HTR-8/SVneo (cell line): ENCODE measurements around the gene SLC25A3.
"Not testable (repeated sequence)": the region's sequence is repeated elsewhere in the genome, so short reads cannot be mapped to it uniquely, and the experiment has no call there.

Experiments
- DNase-seq: peaks from one replicate; pipeline ENCODE4 v3.0.0; 2011; ENCODE audit warnings: low spot score, mixed read lengths; ENCODE audit not compliant: insufficient read length
- FAIRE-seq: peaks from 2 replicates; lab custom pipeline; 2011; peaks lifted over from hg19 to GRCh38; lab: Jason Lieb, UNC

Gene SLC25A3

DNA sequence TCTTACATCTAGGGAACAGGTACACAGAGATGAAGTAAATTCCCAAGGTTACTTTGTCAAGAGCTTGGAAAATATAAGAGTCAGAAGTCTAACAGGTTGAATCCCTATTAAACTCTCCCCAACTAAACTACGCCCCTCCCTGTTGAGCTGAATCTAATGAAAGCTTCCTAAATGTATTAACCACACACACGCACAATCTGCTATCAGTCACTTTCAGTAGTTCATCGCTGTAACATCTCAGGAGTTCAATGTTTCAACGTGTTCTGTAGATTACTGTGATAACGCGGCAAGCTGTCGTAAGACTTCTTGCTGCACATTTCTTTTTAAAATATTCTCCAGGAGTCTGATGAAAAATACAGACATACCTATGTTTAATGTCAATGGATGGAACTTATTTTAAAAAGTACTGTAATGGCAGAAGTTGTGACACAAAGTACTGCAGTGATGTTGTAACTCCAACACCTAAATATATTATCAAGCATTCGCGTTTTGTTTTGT lies 612 bp upstream of the SLC25A3 start:
- DNase-seq (no peak), FAIRE-seq (no peak)

DNA sequence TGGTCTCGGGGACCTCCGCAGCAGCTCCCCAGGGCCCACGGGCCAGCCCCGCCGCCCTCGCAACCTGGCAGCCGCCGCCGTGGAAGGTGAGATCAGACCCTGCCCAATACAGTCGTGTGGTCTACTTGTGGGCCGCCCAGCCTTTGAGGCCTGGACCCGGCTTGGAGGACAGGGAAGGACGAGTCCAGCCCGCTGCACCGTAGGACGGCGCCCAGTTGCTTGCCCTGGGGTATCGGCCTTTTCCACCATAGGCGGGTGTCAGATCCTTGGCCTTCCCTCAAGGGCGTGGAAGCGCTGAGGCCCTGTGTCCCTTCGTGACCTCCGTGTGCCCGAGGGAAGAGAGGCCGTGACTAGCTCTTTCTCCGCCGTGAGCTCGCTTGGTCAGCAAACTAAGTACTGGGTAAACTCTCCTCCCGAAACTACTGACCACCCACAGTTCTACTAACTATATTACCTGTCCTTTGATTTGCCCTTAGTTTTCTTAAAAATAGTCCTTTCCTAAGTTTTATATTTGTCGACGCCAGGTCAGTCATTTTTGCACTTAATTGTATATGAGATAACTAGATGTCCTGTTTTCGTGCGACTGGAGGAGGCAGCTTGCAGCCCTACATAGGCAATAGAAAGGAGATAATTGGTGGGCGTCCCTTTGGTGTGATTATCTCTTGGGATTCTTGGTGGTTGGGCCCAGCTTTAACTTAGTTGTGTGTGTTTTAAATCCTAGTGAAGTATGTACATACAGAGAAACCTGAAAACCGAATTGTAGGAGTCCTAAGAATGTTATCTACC lies 757 bp downstream of the SLC25A3 start:
- DNase-seq, result no peak
- FAIRE-seq, result no peak

DNA sequence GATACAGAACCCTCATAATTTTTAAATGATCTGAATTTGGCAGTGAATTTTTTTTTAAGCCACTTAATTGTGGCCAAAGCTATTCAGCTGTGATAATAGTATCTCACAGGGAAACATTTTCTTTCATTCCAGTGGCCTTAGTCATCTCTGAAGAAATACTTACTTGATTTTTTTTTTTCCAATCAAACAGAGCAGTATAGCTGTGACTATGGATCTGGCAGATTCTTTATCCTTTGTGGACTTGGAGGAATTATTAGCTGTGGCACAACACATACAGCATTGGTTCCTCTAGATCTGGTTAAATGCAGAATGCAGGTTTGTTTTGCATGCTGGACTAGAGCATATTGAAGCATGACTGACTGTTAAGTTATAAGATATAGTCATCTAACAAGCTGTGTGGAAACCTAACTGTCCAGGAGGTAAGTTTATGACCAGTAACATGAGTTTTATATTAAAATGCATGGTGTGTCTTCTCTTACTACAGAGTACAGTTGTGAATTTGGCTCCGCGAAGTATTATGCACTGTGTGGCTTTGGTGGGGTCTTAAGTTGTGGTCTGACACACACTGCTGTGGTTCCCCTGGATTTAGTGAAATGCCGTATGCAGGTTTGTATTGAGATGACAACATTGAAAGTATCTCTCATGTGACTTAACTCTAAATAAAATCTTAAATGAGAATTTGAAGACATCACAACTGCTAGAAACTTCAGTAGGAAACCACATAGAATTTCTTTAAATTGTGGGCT lies 1.9 kb downstream of the SLC25A3 start:
- no peak for FAIRE-seq
- no peak for DNase-seq

DNA sequence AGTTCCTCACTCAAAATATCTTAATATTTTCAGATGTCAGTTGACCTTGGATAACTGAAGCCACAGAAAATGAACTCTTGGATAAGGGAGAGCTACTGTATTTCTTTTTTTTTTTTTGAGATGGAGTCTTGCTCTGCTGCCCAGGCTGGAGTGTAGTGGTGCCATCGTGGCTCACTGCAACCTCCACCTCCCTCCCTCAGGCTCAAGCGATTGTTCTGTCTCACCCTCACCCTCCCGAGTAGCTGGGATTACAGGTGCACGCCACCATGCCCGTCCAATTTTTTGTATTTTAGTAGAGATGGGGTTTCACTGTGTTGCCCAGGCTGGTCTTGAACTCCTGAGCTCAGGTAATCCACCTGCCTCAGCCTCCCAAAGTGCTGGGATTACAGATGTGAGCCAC lies 3.8 kb downstream of the SLC25A3 start:
- not testable (repeated sequence) for FAIRE-seq, DNase-seq

DNA sequence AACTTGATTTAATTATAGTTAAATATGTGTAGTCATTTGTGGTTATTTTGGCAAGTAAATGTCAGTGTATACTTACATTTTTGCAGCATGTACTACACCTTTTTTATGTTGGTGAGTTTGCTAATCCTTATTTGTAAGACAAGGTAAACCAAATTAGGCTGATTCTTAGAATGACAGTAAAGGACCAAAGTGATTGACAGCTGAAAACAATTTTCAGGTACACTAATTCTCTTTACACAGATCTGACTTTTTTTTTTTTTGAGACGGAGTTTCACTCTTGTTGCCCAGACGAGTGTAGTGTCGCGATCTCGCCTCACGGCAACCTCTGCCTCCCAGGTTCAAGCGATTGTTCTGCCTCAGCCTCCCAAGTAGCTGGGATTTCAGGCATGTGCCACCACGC lies 8.4 kb downstream of the SLC25A3 start:
- FAIRE-seq (no peak), DNase-seq (no peak)

DNA sequence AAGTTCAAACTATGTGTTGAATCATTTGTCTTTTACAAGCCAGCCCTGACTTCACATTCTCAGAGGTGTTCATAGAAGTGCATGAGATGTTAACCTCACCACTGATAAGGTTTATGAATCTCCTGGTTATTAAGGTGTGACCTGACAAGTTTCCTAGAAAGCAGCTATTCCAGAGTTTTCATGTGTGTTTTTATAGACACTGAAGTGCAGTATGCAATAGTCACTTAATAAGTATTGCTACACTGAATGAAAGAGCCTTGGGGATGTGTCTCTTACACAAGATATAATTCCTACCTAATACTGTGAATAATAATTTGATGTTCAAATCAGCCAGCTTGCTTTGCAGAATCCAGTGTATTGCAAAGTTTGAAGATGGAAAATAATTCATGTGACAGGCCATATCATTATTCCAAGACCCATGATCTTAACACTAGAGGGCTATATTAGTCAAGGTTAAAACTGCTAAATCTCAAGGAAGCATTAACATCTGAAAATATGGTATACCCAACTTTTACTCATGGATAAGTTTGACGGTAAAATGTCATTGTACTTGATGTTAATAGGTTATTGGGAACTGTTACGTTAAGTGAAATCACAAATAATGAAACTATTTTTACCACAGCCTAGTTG lies 13.0 kb downstream of the SLC25A3 start:
- FAIRE-seq (no peak), DNase-seq (no peak)

DNA sequence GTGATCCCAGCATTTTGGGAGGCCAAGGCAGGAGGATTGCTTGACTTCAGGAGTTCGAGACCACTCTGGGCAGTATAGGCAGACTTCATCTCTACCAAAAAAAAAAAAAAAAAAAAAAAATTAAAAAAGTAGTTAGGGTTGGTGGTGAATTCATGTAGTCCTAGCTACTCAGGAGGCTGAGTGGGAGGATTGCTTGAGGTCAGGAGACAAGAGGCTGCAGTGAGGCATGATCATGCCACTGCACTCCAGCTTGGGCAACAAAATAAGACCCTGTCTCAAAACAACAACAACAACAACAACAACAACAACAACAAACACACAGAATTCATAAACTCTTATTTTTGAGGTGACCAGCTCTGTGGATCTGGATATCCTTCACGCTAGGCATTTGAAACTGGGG lies 17.1 kb downstream of the SLC25A3 start:
- no peak for DNase-seq
- FAIRE-seq, result no peak

DNA sequence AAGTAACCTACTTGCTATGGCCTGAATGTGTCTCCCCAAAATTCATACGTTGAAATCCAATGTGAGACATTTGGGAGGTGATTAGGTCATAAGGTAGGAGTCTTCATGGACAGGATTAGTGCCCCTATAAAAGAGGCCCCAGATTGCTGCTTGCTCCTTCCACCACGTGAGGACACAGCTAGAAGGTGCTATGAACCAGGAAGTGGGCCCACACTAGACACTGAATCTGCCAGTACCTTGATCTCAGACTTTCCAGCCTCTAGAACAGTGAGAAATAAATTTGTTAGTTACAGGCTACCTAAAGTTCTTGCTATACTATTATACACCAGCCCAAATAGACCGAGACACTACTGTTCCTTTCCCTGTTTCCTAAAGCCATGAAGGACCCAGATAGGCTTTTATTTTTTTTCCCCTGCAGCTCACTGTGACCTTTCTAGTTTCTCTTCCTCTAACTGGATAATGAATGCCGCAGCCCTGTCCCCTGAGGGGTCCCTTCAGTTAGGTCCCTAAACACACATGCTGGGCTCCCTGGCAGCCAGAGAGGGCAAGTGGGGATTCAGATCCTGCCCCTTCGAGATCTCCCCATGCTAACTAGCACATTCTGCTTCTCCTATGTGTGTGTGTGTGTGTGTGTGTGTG lies 19.3 kb downstream of the SLC25A3 start:
- FAIRE-seq, result no peak
- no peak for DNase-seq

DNA sequence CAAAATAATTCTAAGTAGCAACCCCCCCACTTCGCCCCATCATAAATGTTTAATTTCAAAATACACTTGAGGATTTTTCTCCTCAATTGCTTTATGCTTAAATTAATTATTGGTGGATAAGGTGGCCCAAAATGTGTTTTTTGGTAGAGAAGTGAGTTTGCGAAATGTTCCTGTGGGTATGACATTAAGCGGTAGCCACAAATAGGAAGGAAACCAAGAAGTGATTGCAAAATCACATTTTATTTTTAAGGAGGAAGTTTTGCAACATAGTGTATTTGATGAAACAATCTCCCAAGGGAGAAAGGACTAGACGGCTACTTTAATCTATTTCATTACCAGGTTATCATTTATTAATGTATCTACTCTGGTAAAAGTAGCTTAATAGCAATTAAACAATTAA lies 25.5 kb downstream of the SLC25A3 start:
- DNase-seq (no peak), FAIRE-seq (no peak)

DNA sequence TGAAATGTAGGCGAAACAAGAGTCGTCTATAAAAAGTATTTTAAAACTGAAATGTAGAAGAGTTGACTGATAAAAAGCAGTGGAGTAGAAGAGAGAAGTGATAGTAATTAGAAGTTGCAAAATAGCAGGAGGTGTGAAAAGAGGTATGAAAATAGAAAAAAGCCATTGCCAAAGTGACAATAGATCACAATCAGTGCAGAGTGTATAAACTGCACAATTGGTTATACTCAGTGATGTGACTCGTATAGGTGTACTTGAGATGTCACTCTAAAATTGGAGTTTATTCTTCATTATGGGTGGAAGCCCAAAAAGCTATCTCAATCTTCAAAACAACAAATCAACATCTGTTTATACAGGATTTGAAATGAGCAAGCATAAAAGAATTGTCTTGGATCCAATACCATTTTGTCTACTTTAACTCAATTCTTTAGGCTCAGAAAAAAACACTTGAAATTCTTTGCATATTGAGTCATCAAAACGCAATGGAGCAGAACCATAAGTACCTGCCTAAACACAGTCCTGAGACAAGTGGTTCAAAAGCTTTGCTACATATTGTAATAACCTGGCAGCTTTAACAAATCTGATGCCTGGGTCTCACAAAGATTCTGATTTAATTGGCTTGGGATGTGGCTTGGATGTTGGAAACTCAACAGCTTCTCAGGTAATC lies 42.3 kb downstream of the SLC25A3 start:
- FAIRE-seq (no peak), DNase-seq (peak; percentile 60)

DNA sequence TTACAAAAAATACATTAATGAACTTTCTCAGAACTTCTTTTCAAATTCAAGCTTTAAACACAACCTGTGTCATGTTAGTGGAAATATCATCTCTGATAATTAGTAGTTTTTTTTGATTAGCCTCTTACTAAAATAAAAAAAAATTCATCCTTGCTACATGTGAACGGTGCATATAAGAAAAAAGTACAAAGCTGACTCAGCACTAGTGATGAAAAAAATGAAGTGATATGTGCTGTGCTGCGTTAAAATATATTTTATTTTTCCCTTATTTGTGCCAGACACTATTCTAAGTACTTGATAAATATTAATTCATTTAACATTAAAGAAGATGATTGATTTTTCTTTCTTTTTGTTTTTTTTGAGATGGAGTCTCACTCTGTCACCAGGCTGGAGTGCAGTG lies 43.6 kb downstream of the SLC25A3 start:
- FAIRE-seq, result no peak

DNA sequence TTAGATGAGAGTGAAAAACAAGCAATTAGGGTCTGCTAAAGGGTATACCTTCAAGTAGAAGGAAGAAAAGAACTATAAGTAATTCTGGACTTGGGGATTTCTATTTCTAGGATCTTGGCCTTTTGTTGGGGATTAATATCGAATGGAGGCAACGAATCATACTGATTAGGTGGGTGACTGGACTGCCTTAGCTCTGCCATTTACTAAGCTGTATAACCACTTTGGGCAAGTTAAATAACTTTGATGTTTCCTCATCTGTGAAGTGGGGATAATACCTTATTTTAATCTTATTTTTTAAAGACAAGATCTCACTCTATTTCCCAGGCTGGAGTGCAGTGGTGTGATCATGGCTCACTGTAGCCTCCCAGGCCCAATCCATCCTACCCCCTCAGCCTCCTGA lies 44.5 kb downstream of the SLC25A3 start:
- FAIRE-seq (no peak), DNase-seq (no peak)

More for the DNA sequence above, 43.6 kb downstream of the SLC25A3 start:
- no peak for DNase-seq

DNA sequence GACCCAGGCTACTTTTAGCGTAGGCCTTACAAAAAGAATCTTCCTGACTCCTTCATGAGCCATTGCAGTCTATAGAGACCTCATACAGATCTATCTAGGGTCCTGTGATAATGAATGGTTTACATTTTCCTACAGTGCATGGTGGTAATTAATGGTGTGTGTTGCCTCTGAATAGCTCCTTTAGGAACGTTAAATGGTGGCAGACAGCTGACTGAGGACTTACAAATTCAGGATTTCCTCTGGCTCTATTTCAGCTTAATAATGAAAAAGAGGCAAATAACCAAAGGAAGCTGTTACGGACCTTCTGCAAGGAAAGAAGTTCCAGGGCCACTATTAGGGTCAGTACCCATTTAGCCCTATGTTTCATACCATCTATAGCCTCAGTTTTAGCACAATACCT lies 46.0 kb downstream of the SLC25A3 start:
- no peak for FAIRE-seq
- no peak for DNase-seq

DNA sequence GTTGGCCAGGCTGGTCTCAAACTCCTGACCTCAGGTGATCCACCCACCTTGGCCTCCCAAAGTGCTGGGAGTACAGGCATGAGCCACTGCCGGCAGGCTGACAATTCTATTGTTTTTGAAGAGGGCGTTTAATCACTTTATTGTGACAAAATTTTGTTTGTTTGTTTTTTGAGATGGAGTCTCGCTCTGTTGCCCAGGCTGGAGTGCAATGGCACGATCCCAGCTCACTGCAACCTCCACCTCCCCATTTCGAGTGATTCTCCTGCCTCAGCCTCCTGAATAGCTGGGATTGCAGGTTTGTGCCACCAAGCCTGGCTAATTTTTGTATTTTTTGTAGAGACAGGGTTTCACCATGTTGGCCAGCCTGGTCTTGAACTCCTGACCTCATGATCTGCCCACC lies 49.3 kb downstream of the SLC25A3 start:
- not testable (repeated sequence) for DNase-seq, FAIRE-seq

DNA sequence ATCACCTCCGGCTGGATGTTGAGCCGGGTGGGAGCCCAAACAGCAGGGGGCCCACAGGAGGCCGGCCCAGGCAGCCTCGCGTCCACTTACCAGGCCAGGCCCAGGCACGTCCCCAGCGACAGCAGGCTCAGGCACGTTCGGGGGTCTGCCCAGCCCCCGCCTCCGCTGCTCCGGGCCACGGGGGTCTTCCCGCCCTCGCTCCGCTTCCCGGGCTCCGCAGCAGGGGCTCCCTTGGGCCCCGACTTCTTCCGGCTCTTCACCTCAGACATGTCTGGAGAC lies 50.9 kb downstream of the SLC25A3 start:
- DNase-seq, result peak; percentile 50
- no peak for FAIRE-seq

DNA sequence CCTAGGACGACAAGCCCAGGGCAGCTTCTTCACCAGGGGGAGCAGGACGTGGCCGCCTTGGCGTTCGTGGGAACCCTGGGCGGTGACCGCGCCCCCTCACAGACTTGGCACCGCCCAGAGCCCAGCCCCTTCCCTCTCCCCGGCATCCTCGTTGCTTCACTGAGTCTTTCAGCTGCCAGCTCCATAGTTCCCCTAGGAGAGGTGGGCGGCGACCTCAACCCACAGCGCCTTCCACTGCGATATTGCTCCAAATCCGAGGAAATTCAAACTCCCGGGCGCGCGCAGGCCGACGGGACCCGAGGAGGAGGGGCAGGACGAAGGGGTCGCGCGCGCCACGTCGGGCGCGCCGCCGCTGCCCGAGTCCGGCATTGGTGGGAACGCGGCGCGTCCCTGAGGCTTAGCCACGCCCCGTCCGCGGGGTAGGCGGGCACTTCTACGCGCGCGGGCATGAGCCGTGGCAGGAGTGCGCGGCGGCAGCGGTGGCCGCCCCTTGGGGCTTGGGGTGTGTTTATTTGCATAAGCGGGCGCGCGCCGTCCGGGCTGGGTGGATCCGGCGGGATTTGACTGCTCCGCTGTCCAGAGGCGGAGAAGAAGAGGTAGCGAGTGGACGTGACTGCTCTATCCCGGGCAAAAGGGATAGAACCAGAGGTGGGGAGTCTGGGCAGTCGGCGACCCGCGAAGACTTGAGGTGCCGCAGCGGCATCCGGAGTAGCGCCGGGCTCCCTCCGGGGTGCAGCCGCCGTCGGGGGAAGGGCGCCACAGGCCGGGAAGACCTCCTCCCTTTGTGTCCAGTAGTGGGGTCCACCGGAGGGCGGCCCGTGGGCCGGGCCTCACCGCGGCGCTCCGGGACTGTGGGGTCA lies 51.5 kb downstream of the SLC25A3 start, which contains the start of the genes APAF1 and IKBIP:
APAF1 (plus strand) TSS at position 579 of the 860 bp plus-strand sequence. CDS start 3,070 bp downstream, outside the sequence.
IKBIP (minus strand) TSS at position 77 of the 860 bp plus-strand sequence. CDS start 87 bp downstream, outside the sequence.
- FAIRE-seq (peak; percentile 92), DNase-seq (peak; percentile 90)

DNA sequence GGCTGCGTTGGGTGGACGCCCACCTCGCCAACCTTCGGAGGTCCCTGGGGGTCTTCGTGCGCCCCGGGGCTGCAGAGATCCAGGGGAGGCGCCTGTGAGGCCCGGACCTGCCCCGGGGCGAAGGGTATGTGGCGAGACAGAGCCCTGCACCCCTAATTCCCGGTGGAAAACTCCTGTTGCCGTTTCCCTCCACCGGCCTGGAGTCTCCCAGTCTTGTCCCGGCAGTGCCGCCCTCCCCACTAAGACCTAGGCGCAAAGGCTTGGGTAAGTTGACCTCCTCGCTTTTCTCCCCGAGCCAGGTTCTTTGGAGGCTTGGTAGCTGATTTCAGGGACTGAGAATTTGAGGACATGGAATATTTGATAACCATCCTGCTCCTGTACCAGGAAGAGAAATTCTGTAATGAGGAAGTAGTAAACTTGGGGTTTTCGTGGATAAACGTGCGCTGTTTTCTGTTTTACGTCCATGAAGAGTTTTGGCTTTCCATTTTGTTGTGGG lies 52.1 kb downstream of the SLC25A3 start:
- DNase-seq (peak; percentile 17), FAIRE-seq (no peak)

DNA sequence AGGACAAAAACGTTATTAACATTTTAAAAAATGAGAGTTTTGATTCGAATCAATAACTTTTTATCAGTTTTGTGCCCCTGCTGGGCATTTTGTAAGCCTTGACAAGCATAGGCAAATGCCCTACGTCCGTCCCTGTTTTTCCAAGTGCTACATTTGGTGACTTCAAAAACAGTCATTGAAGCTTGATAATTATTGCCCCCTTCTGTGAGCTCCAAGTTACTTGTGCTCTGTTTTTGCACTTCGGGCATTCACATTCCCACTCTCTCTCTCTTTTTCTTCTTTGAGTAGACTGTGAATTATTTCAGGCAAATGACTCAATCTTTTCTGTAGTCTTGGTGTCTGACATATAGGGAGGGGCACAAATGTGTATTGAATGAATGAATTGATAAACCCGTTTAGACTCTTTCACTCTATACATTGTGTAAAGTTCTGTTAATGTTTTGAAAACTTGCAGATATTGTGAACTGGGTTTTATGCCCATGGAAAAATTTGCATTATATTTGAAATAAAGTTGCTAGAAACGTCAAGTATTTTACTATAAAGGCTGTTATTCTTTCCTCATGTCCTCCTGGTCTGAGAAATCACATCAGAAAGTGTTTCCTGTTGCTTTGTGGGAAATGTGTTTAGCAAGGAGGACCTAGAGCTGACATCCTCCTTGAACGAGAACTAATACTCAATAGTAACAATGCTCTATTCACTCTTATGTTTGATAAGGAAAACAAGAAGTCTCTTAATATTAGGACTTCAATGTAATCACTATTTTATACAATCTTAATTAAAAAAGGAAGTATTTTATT lies 53.0 kb downstream of the SLC25A3 start:
- FAIRE-seq, result no peak

More for the DNA sequence above, 53.0 kb downstream of the SLC25A3 start:
- DNase-seq, result peak; percentile 13
